HL-60/S4 treated with retinoic acid at 250 ng/mL for 4 days and 3 days (cell line): ENCODE results near the gene RNPS1.

Source experiments
- in situ Hi-C: fragments of 300-500 bp; cut with MboI; formaldehyde crosslinking; loops from 2 replicates; pipeline ENCODE4 v1.7.0; 2022; ENCODE audit warnings: low sequenced_read_pairs

Gene RNPS1

GRCh38 chr16:2216330-2216729 lies 51.6 kb downstream of the RNPS1 start:
- in situ Hi-C loops = no loop called here

GRCh38 chr16:2214719-2214968 lies 53.3 kb downstream of the RNPS1 start, which contains the start of gene PGP:
TSS of gene PGP (minus strand) at chr16:2214840. CDS start at chr16:2214777, 63 bp downstream.
- in situ Hi-C loops = no loop called here

GRCh38 chr16:2213817-2214718 lies 53.9 kb downstream of the RNPS1 start:
- in situ Hi-C loops = no loop called here

- in situ Hi-C loops = no loop called here
Observed at GRCh38 chr16:2212362-2213324, 55.3 kb downstream of the RNPS1 start.

GRCh38 chr16:2211923-2212347 lies 56.0 kb downstream of the RNPS1 start:
- in situ Hi-C loops = no loop called here

- in situ Hi-C loops = no loop called here
Observed at GRCh38 chr16:2210386-2211365, 57.2 kb downstream of the RNPS1 start, which contains the start of gene BRICD5. TSS of gene BRICD5 (minus strand) at chr16:2210863. CDS start at chr16:2210833, 30 bp downstream.

GRCh38 chr16:2210009-2210332 lies 58.0 kb downstream of the RNPS1 start:
- in situ Hi-C loops = no loop called here

- in situ Hi-C loops = no loop called here
Observed at GRCh38 chr16:2209258-2210008, 58.5 kb downstream of the RNPS1 start.

GRCh38 chr16:2208772-2209171 lies 59.2 kb downstream of the RNPS1 start:
- in situ Hi-C loops = no loop called here

GRCh38 chr16:2208308-2208707 lies 59.6 kb downstream of the RNPS1 start:
- in situ Hi-C loops = no loop called here

GRCh38 chr16:2207872-2208271 lies 60.1 kb downstream of the RNPS1 start:
- in situ Hi-C loops = no loop called here

- in situ Hi-C loops = no loop called here
Observed at GRCh38 chr16:2206780-2207433, 61.0 kb downstream of the RNPS1 start.

- in situ Hi-C loops = no loop called here
Observed at GRCh38 chr16:2206420-2206779, 61.5 kb downstream of the RNPS1 start.

- in situ Hi-C loops = no loop called here
Observed at GRCh38 chr16:2205967-2206313, 62.0 kb downstream of the RNPS1 start.

- in situ Hi-C loops = no loop called here
Observed at GRCh38 chr16:2205104-2205966, 62.6 kb downstream of the RNPS1 start, which contains the start of gene MLST8. TSS of gene MLST8 (plus strand) at chr16:2205454. CDS start at chr16:2206086, 632 bp downstream.

GRCh38 chr16:2204416-2205103 lies 63.4 kb downstream of the RNPS1 start:
- in situ Hi-C loops = no loop called here
